ENCODE measurements around the gene DNM1L. TPM values are rescaled to one million over a fixed set of nuclear protein-coding genes. Genes with fewer than 3 reads are reported as not detected.

Gene DNM1L
- total RNA-seq, 1 experiment from 2014 or later = 41.9 TPM

DNA sequence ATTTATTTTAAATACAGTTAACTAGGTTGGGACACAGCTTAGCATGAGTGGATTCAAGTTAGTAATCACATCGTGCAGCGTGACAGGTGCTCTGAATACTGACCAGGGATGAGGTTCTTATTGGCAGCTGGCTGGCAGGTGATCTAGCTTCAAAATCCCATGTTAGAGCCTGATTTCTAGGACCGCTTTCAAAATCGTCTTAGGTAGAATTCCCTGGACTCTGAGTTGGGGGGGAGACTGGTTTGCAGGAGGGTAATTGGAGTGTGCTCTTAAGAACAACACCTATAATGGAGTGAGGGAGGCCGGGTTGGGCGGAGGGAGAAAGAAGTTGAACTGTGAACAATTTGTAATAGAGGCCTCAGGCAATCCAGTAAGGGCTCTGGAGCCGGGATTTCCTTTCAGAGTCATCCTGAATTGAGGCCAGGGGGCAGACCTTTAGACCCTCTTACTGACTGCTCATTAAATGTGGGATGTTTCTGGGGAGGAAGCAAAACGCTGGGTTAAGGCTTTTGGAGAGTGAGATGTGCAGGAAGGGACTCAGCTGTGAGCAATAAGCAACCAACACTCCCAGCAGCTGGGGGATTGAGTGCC is 77.5 kb downstream of the DNM1L start:
- DNase-seq (ENCODE audit: low spot score) = no peak

- DNase-seq (ENCODE audit: low spot score) = no peak
These were observed 78.1 kb downstream of the DNM1L start for GRCh38 chr12:32757157-32757556.

DNA sequence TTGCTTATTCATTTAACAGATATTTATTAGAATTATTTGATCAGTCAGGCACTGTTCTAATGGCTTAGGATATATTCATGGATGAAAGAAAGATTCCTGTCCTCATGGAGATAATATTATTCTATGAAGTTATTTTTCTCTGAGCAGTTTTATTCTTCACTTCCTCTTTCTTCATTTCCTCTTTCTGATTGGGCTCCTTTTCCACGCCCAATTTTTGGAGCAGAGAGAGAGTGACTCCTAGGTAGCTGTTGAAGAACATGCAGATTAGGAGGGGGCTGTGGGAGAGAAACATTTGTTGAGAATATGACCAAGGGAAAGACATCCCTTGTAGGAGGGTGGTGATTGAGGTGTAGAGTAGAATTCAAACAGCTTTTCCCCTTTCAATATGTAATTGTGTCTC is 82.6 kb downstream of the DNM1L start:
- DNase-seq (ENCODE audit: low spot score) = no peak

DNA sequence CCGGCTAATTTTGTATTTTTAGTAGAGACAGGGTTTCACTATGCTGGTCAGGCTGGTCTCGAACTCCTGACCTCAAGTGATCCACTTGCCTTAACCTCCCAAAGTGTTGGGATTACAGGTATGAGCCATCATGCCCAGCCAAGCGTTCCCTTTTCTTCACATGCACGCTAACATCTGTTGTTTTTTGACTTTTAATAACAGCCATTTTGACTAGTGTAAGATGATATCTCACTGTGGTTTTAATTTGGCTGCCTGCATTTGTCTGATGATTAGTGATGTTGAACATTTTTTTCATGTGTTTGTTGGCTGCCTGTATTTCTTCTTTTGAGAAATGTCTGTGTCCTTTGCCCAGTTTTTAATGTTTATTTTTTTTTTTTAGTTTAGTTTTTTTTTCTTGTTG is 86.8 kb downstream of the DNM1L start:
- DNase-seq (ENCODE audit: low spot score) = peak; percentile 74

GRCh38 chr12:32768518-32768917 is 89.4 kb downstream of the DNM1L start:
- no peak for DNase-seq (ENCODE audit: low spot score)

DNA sequence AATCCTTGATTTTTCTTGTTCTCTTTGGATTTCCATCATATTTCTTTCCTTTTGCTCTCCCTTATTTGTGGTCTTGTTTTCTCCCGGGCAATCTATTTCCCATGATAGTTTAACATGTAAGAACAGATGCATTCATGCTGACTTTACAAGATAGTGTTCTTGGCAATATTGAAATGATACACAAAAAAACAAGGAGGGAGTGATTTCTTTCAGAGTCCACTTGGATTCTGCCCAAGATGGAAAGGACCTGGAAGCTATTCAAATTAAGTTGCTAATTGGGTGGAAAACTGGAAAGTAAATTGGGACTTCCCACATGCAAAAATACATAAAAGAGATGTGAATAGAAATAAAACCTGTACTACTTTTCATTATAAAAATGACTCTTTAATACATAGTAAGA is 91.0 kb downstream of the DNM1L start:
- no peak for DNase-seq (ENCODE audit: low spot score)

DNA sequence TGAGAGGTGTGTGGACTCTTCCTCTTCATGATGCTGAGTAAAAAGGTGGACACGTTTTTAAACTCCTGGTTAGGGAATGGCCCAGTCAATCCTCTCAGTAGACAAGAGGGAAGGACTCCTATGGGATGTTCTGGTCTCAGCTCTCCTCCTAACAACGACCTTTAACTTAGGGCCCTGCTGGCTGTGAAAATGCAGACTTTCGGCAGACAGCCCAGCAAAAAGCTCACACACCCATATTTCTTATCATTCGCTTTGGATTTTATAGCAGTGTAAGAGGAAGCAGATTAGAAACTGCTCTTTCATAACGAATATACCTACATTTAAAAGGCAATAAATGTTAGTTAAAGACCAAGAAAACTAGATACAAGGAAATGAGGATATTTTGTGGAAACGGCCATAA is 94.6 kb downstream of the DNM1L start:
- no peak for DNase-seq (ENCODE audit: low spot score)

- no peak for DNase-seq (ENCODE audit: low spot score)
These were observed 97.2 kb downstream of the DNM1L start for GRCh38 chr12:32776258-32776657.

GRCh38 chr12:32777159-32777558 is 98.1 kb downstream of the DNM1L start:
- no peak for DNase-seq (ENCODE audit: low spot score)

DNA sequence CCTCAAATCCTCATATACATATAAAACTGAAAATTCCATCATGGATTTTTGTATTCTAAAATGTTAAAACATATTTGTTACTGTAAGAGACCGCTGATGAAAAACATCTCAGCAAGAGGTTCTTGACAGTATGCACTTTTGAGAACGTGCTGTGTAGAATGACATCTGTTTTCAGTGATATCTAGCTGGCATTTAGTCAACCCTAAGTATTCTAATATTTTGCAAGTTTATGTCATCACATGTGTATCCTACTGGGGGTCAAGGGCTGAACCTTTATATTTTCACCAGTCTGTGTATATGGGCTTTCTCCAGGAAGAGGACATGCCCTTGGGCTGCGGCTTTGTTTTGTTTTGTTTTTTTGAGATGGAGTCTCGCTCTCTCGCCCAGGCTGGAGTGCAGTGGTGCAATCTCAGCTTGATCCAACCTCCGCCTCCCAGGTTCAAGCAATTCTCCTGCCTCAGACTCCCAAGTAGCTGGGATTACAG is 98.6 kb downstream of the DNM1L start:
- DNase-seq (ENCODE audit: low spot score) = no peak

DNA sequence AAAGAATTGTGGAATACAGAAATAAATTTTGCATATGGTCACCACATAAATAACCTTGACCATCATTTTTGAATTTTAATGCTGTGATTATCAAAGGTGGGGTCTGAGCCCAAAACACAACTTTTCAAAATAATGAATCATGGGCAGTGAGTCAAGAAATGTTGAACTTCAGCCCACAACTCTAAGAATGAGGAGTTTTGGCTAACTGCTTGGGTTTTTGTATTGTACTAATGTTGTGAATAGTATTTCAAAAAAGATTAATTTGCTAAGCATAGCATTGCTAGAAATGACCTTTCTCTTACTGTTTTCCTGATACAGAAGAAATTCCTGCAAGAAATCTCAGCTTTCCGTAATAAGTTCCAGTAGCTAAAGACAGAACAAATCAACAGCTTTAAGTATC is 101.0 kb downstream of the DNM1L start:
- DNase-seq (ENCODE audit: low spot score) = no peak

- DNase-seq (ENCODE audit: low spot score) = no peak
These were observed 103.9 kb downstream of the DNM1L start for GRCh38 chr12:32783029-32783428.

DNA sequence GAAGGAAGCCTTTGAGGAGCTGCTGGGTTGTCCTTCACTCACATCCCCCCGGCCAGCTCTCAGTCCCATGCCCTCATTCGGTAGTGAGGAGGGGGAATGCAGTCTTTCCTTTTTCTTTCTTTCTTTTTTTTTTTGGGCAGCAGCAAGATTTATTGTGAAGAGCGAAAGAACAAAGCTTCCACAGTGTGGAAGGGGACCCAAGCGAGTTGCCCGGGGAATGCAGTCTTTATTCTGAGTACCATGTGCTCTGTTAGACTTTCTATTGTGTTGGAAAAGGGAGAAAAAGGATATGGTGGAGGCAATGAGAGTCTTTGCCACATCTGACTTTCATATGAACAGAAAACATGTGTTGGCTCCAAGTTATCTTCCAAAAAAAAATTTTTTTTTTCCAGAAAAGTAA is 106.5 kb downstream of the DNM1L start:
- no peak for DNase-seq (ENCODE audit: low spot score)

DNA sequence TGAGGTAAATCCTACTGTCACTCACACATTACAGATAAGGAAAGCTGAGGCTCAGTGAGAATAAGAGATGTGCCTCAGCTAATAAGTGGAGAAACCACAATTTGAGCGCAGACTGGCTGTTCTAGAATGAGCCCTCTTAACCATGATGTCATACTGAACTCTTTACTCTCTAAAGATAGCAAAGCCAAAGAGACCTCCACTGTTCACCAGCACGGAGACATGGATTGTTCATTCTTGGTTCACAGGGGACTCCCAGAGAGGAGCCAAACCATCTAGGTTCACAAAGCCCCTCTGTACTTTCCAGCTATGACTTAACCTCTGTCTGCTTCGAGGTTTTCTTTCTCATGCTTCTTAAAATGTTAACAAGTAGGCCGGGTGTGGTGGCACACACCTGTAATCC is 109.3 kb downstream of the DNM1L start:
- no peak for DNase-seq (ENCODE audit: low spot score)

- DNase-seq (ENCODE audit: low spot score) = no peak
These were observed 110.3 kb downstream of the DNM1L start for GRCh38 chr12:32789446-32789845.

GRCh38 chr12:32789916-32790315 is 110.8 kb downstream of the DNM1L start:
- DNase-seq (ENCODE audit: low spot score) = no peak

DNA sequence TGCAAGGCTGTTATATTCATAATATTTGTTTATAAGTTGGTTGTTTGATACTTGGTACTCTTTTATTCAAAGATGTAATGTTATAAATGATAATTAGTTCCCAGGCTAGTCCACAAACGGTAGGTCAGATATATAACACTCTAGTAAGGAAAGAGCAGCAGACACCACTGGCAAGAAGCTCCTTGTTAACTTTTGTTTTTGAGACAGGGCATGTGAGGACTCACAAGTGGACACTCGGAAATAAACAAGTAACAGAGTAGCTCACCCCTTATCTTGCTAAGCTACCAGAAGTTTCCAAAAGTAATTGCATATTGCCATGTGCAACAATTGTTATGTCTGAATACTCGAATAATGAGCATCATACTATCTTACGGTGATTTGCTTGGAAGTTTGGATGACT is 115.2 kb downstream of the DNM1L start:
- no peak for DNase-seq (ENCODE audit: low spot score)

Other genes with a start within 250 kb of the DNM1L start
- gene YARS2, start 76.6 kb downstream of the DNM1L start, total RNA-seq (2014; rRNA removed; shearing (Covaris generic)) = 57.4 and 59.4 TPM in 2 replicates
- 5.9 and 6.1 TPM in 2 replicates for gene PKP2, start 217.5 kb downstream of the DNM1L start, total RNA-seq (2014; rRNA removed; shearing (Covaris generic))

Measured in H4 (cell line).